ENCODE measurements around the gene GAPDH.
"Not testable (repeated sequence)": the region's sequence is repeated elsewhere in the genome, so short reads cannot be mapped to it uniquely, and the experiment has no call there.

GAPDH gene

GRCh38 chr12:6547987-6548386 lies 13.7 kb downstream of the GAPDH start:
- DNase-seq: no peak

GRCh38 chr12:6548556-6548955 lies 14.2 kb downstream of the GAPDH start:
- DNase-seq: no peak

- no peak for DNase-seq
Measured at GRCh38 chr12:6548966-6549683, 14.8 kb downstream of the GAPDH start.

- DNase-seq: no peak
Measured at GRCh38 chr12:6549684-6550151, 15.4 kb downstream of the GAPDH start.

GRCh38 chr12:6550294-6551062 lies 16.2 kb downstream of the GAPDH start:
- no peak for DNase-seq

GRCh38 chr12:6551063-6551461 lies 16.7 kb downstream of the GAPDH start:
- DNase-seq: no peak

- DNase-seq: no peak
Measured at GRCh38 chr12:6551496-6552139, 17.3 kb downstream of the GAPDH start.

- no peak for DNase-seq
Measured at GRCh38 chr12:6552140-6552551, 17.8 kb downstream of the GAPDH start.

GRCh38 chr12:6553051-6553868 lies 18.9 kb downstream of the GAPDH start:
- DNase-seq: no peak

- DNase-seq: peak; percentile 85
Measured at GRCh38 chr12:6554168-6555017, 20.1 kb downstream of the GAPDH start.

GRCh38 chr12:6555018-6555691 lies 20.8 kb downstream of the GAPDH start:
- DNase-seq: no peak

GRCh38 chr12:6556496-6556817 lies 22.1 kb downstream of the GAPDH start:
- not testable (repeated sequence) for DNase-seq

GRCh38 chr12:6556857-6557256 lies 22.5 kb downstream of the GAPDH start:
- no peak for DNase-seq

- DNase-seq: peak; percentile 84
Measured at GRCh38 chr12:6558014-6558760, 23.9 kb downstream of the GAPDH start.

GRCh38 chr12:6559500-6559899 lies 25.2 kb downstream of the GAPDH start:
- no peak for DNase-seq

- no peak for DNase-seq
Measured at GRCh38 chr12:6560501-6561205, 26.3 kb downstream of the GAPDH start.

- DNase-seq: no peak
Measured at GRCh38 chr12:6562881-6563280, 28.6 kb downstream of the GAPDH start.

GRCh38 chr12:6563448-6564050 lies 29.2 kb downstream of the GAPDH start:
- peak; percentile 62 for DNase-seq

GRCh38 chr12:6567112-6567670 lies 32.9 kb downstream of the GAPDH start:
- DNase-seq: peak; percentile 23

Data from RPMI8226 (cell line).